ENCODE data around the gene CCDC88B. TPM values are rescaled to one million over a fixed set of nuclear protein-coding genes. Genes with fewer than 3 reads are reported as not detected.

The CCDC88B gene
- polyA plus RNA-seq, 1 donor, result 13.5 TPM

DNA sequence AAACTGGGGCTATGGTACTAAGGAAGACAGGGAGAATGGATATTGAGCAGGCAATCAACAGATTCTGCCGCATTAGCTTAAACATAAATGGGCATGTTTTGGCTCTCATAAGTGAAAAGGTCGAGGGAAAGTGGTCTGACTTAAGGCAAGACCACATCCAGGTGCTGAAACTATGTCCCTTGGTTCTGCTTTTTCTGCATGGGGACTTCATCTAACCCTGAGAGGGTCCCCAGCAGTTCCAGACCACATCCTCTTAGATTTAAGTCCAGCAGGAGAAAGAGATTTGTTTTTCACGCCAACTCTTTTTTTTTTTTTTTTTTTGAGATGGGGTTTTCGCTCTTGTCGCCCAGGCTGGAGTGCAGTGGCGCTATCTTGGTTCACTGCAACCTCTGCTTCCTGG is 24.4 kb downstream of the CCDC88B start:
- peaks cover 61% of the 10 kb centered on the region for H3K36me3 ChIP-seq (ENCODE audit: control insufficient read depth, insufficient read depth, low read length)
- no CpG with 5 or more reads among the region's 6 CpGs for WGBS (ENCODE audit: insufficient coverage, low lambda C conversion rate)
- H3K9me3 ChIP-seq (ENCODE audit: control insufficient read depth, low read depth, low read length), result peaks cover 8% of the 10 kb centered on the region
- no peaks in the 10 kb centered on the region for H3K27me3 ChIP-seq (ENCODE audit: control insufficient read depth, insufficient read depth, low read length)
- no peak overlapping the region for H3K27ac ChIP-seq (ENCODE audit: low read length)
- peaks cover 8% of the 10 kb centered on the region for H3K4me1 ChIP-seq (ENCODE audit: control insufficient read depth, insufficient read depth, low read length)
- H3K4me3 ChIP-seq (ENCODE audit: low read length), result no peak overlapping the region
- DNase-seq, result no peak

DNA sequence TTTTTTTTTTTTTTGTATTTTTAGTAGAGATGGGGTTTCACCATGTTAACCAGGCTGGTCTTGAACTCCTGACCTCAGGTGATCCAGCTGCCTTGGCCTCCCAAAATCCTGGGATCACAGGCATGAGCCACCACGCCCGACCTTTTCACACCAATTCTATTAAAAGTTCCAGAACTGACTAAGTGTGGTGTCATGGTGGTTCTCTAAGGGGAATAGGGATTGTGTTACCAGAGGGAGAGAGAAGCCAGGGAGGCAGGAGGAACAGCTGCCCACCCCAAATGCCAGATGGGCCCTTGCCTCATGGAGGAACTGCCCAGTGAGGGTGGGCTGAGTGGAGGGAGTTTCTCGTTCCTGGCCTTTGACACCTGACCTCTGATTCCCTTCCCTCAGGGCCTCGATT is 24.9 kb downstream of the CCDC88B start:
- no CpG with 5 or more reads among the region's 4 CpGs for WGBS (ENCODE audit: insufficient coverage, low lambda C conversion rate)
- Histone ChIP-seq H3K4me3 (ENCODE audit: low read length) (no peak overlapping the region), H3K9me3 (ENCODE audit: control insufficient read depth, low read depth, low read length) (peaks cover 13% of the 10 kb centered on the region), H3K27ac (ENCODE audit: low read length) (no peak overlapping the region), H3K27me3 (ENCODE audit: control insufficient read depth, insufficient read depth, low read length) (no peaks in the 10 kb centered on the region), H3K4me1 (ENCODE audit: control insufficient read depth, insufficient read depth, low read length) (peaks cover 4% of the 10 kb centered on the region), H3K36me3 (ENCODE audit: control insufficient read depth, insufficient read depth, low read length) (peaks cover 66% of the 10 kb centered on the region)
- no peak for DNase-seq

DNA sequence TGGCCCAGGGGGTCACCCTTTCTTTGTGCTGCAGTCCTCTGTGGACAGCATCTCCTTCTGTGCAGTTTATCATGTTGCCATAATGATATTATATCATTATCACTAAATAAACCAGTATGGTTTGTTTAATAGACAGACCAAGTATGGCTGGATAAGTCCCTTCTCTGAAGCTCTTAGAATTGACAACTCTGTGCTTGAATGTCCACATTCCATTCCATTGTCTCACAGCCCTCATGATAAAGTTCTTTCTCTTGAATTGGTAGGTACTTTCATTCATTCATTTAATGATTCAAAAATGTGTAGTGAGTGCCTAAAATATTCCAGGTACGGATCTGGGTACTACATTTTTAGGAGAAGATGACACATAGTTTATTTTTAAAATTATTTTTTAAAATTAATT is 26.7 kb downstream of the CCDC88B start:
- Histone ChIP-seq H3K4me1 (ENCODE audit: control insufficient read depth, insufficient read depth, low read length) (no peaks in the 10 kb centered on the region), H3K27ac (ENCODE audit: low read length) (no peak overlapping the region), H3K36me3 (ENCODE audit: control insufficient read depth, insufficient read depth, low read length) (peaks cover 61% of the 10 kb centered on the region), H3K27me3 (ENCODE audit: control insufficient read depth, insufficient read depth, low read length) (no peaks in the 10 kb centered on the region), H3K4me3 (ENCODE audit: low read length) (no peak overlapping the region), H3K9me3 (ENCODE audit: control insufficient read depth, low read depth, low read length) (peaks cover 18% of the 10 kb centered on the region)
- no CpG with 5 or more reads among the region's 1 CpG for WGBS (ENCODE audit: insufficient coverage, low lambda C conversion rate)
- DNase-seq, result no peak

DNA sequence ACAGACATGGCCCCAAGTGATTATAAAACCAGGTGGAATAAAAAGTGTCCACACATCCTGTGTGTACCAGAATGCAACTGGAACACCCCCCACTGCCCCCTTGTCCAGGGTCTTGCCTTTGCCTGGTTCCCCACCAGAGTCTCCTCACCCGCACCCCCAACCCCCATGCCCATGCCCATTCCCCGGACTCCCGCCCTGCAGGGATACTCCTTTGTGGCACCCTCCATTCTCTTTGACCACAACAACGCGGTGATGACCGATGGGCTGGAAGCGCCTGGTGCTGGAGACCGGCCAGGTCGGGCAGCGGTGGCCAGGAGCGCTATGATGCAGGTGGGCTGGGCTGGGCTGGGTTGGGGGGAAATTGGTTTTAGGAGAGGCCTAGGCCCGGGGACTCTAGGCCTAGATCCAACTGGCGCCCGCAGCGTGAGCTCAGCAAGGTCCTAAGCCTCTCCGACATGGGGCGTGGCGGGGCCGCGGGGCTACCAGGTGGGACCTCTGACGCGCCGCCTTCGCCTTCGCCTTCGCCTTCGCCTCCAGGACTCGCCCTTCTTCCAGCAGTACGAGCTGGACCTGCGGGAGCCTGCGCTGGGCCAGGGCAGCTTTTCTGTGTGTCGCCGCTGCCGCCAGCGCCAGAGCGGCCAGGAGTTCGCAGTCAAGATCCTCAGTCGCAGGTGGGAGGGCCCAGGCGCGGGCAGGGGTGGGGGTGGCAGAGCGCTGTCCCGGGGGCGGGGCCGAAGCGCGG is 28.1 kb downstream of the CCDC88B start:
- WGBS (ENCODE audit: insufficient coverage, low lambda C conversion rate), result no CpG with 5 or more reads among the region's 46 CpGs
- Histone ChIP-seq H3K4me1 (ENCODE audit: control insufficient read depth, insufficient read depth, low read length) (no peaks in the 10 kb centered on the region), H3K4me3 (ENCODE audit: low read length) (no peak overlapping the region), H3K27me3 (ENCODE audit: control insufficient read depth, insufficient read depth, low read length) (no peaks in the 10 kb centered on the region), H3K36me3 (ENCODE audit: control insufficient read depth, insufficient read depth, low read length) (peaks cover 49% of the 10 kb centered on the region), H3K27ac (ENCODE audit: low read length) (no peak overlapping the region), H3K9me3 (ENCODE audit: control insufficient read depth, low read depth, low read length) (peaks cover 18% of the 10 kb centered on the region)
- DNase-seq, result no peak

GRCh38 chr11:64368673-64369074 is 28.7 kb downstream of the CCDC88B start:
- Histone ChIP-seq H3K27ac (ENCODE audit: low read length) (no peak overlapping the region), H3K4me1 (ENCODE audit: control insufficient read depth, insufficient read depth, low read length) (no peaks in the 10 kb centered on the region), H3K4me3 (ENCODE audit: low read length) (no peak overlapping the region), H3K9me3 (ENCODE audit: control insufficient read depth, low read depth, low read length) (peaks cover 18% of the 10 kb centered on the region), H3K27me3 (ENCODE audit: control insufficient read depth, insufficient read depth, low read length) (no peaks in the 10 kb centered on the region), H3K36me3 (ENCODE audit: control insufficient read depth, insufficient read depth, low read length) (peaks cover 44% of the 10 kb centered on the region)
- WGBS (ENCODE audit: insufficient coverage, low lambda C conversion rate), result no CpG with 5 or more reads among the region's 28 CpGs
- no peak for DNase-seq

DNA sequence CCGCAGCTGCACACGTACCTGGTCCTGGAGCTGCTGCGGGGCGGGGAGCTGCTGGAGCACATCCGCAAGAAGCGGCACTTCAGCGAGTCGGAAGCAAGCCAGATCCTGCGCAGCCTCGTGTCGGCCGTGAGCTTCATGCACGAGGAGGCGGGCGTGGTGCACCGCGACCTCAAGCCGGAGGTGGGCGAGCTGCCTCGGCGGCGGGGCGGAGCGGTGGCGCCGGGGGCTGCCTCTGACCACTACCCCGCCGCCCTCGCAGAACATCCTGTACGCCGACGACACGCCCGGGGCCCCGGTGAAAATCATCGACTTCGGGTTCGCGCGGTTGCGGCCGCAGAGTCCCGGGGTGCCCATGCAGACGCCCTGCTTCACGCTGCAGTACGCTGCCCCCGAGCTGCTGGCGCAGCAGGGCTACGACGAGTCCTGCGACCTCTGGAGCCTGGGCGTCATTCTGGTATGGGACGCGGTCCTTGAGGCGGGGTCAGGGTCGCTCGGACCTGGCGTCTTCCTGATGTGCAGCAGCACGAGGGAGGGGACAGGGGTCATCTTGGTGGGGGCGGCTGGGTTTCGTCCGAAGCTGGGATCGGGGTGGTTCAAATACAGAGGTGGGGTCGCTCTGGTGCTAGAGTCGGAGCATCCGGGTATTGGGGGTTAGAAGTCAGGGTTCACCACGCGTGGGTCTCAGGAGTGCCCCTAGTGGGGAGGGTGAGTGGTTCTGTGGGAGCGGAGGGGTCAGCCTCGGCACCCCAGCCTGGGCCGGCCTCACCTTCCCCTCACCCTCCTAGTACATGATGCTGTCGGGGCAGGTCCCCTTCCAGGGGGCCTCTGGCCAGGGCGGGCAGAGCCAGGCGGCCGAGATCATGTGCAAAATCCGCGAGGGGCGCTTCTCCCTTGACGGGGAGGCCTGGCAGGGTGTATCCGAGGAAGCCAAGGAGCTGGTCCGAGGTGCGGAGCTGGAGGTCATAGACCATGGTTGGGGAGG is 29.7 kb downstream of the CCDC88B start:
- Histone ChIP-seq H3K27me3 (ENCODE audit: control insufficient read depth, insufficient read depth, low read length) (no peaks in the 10 kb centered on the region), H3K4me1 (ENCODE audit: control insufficient read depth, insufficient read depth, low read length) (no peaks in the 10 kb centered on the region), H3K9me3 (ENCODE audit: control insufficient read depth, low read depth, low read length) (peaks cover 18% of the 10 kb centered on the region), H3K36me3 (ENCODE audit: control insufficient read depth, insufficient read depth, low read length) (peaks cover 37% of the 10 kb centered on the region), H3K4me3 (ENCODE audit: low read length) (no peak overlapping the region), H3K27ac (ENCODE audit: low read length) (no peak overlapping the region)
- WGBS (ENCODE audit: insufficient coverage, low lambda C conversion rate), result no CpG with 5 or more reads among the region's 82 CpGs
- DNase-seq, result no peak

- Histone ChIP-seq H3K27ac (ENCODE audit: low read length) (no peak overlapping the region), H3K27me3 (ENCODE audit: control insufficient read depth, insufficient read depth, low read length) (no peaks in the 10 kb centered on the region), H3K4me1 (ENCODE audit: control insufficient read depth, insufficient read depth, low read length) (no peaks in the 10 kb centered on the region), H3K36me3 (ENCODE audit: control insufficient read depth, insufficient read depth, low read length) (peaks cover 27% of the 10 kb centered on the region), H3K9me3 (ENCODE audit: control insufficient read depth, low read depth, low read length) (peaks cover 18% of the 10 kb centered on the region), H3K4me3 (ENCODE audit: low read length) (no peak overlapping the region)
- WGBS (ENCODE audit: insufficient coverage, low lambda C conversion rate), result no CpG with 5 or more reads among the region's 22 CpGs
- DNase-seq, result no peak
Measured at GRCh38 chr11:64371201-64371600, 31.2 kb downstream of the CCDC88B start.

DNA sequence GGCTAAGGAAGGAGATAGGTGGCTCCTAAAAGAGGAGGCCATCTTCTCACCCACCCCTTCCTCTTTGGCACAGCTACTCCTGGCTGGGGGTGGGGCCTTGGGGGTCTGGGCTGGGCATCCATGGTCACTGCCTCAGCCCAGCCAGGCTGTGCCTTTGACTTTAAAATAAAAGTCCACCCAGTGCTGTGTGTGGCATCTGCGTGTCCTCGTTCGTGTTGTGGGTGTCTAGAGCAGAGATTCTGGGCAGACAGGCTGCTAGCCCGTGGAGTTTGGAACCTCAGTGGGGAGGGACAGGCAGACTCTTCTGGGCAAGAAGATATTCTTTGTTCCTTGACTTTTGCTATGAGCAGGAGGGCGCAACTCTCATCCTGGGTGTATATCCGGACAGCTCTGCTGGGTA is 32.0 kb downstream of the CCDC88B start:
- no CpG with 5 or more reads among the region's 6 CpGs for WGBS (ENCODE audit: insufficient coverage, low lambda C conversion rate)
- peaks cover 18% of the 10 kb centered on the region for H3K9me3 ChIP-seq (ENCODE audit: control insufficient read depth, low read depth, low read length)
- peaks cover 21% of the 10 kb centered on the region for H3K36me3 ChIP-seq (ENCODE audit: control insufficient read depth, insufficient read depth, low read length)
- DNase-seq, result no peak
- H3K4me3 ChIP-seq (ENCODE audit: low read length), result no peak overlapping the region
- no peak overlapping the region for H3K27ac ChIP-seq (ENCODE audit: low read length)
- no peaks in the 10 kb centered on the region for H3K4me1 ChIP-seq (ENCODE audit: control insufficient read depth, insufficient read depth, low read length)
- no peaks in the 10 kb centered on the region for H3K27me3 ChIP-seq (ENCODE audit: control insufficient read depth, insufficient read depth, low read length)

DNA sequence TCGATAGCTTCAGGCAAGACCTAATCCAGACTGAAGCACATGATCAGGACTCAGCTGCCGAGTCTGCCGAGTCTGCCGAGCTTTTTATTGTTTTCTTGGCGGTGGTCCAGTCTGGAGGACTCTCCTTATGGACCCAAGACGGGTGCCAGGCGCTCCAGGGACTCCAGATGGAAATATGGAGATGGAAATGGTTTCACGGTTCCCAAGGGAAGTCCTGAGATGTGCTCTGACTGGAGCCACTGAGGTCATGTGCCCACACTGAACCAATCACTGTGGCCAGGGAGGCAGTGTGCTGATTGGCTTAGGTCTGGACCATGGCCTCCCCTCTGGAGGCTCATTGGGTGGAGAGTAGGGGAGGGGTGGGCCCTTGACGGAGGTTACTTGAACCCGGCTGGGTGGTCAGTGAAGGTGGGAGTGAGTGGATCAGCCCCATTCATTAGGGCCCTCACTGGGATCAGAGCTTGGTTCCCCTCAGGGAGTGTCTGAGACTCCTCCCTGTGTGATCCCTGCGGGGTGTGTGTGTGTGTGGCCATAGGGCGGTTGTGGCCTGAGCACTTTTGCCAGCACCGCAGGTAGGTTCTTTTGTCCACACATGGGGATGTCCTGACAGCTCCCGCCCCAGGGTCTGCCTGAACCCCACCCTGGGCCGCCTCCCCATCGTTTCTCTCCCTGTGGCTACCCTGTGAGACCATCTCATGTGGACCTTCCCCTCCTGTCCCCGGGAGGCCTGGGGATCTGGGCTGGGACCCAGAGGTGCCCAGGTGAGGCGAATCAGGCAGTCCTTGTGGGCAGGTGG is 33.0 kb downstream of the CCDC88B start:
- H3K9me3 ChIP-seq (ENCODE audit: control insufficient read depth, low read depth, low read length), result peaks cover 17% of the 10 kb centered on the region
- H3K27me3 ChIP-seq (ENCODE audit: control insufficient read depth, insufficient read depth, low read length), result no peaks in the 10 kb centered on the region
- H3K27ac ChIP-seq (ENCODE audit: low read length), result no peak overlapping the region
- peaks cover 15% of the 10 kb centered on the region for H3K36me3 ChIP-seq (ENCODE audit: control insufficient read depth, insufficient read depth, low read length)
- no peaks in the 10 kb centered on the region for H3K4me1 ChIP-seq (ENCODE audit: control insufficient read depth, insufficient read depth, low read length)
- WGBS (ENCODE audit: insufficient coverage, low lambda C conversion rate), result no CpG with 5 or more reads among the region's 18 CpGs
- H3K4me3 ChIP-seq (ENCODE audit: low read length), result no peak overlapping the region
- DNase-seq, result no peak

- no peak for DNase-seq
- Histone ChIP-seq H3K27ac (ENCODE audit: low read length) (no peak overlapping the region), H3K27me3 (ENCODE audit: control insufficient read depth, insufficient read depth, low read length) (no peaks in the 10 kb centered on the region), H3K9me3 (ENCODE audit: control insufficient read depth, low read depth, low read length) (peaks cover 12% of the 10 kb centered on the region), H3K36me3 (ENCODE audit: control insufficient read depth, insufficient read depth, low read length) (peaks cover 11% of the 10 kb centered on the region), H3K4me1 (ENCODE audit: control insufficient read depth, insufficient read depth, low read length) (no peaks in the 10 kb centered on the region), H3K4me3 (ENCODE audit: low read length) (no peak overlapping the region)
- WGBS (ENCODE audit: insufficient coverage, low lambda C conversion rate), result no CpG with 5 or more reads among the region's 5 CpGs
Measured at GRCh38 chr11:64373598-64373974, 33.6 kb downstream of the CCDC88B start.
